ENCODE measurements around the gene ARHGEF28. TPM values are rescaled to one million over a fixed set of nuclear protein-coding genes. Genes with fewer than 3 reads are reported as not detected.

Gene ARHGEF28
- total and polyA plus RNA-seq, 4 donors: 4.8 to 27.8 (median 12.7) TPM

DNA sequence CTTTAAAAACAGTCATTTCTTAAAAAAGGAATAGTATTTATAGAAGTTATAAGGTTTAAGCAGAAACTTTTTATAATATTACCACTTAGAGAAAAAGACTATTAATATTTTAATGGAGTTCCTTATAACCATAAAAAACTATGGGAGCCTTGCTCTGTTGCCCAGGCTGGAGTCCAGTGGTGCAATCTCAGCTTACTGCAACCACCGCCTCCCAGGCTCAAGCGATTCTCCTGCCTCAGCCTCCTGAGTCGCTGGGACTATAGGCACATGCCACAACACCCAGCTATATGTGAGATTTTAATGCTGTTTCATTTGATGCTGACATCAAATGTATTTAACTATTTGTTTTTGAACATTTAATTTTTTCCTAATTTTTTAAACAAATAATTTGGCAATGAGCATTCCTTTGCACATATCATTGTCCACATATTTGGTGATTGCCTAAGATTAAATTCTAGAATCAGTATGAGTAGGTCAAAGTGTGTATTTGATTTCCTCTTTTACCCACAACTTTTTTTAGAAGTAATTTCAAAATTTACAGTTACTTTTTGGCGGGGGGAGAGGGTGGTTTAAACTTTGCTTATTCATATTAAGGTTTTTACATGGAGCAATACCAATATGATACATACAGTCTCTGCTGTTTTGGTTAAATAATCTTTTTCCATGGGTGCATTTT is 235.5 kb downstream of the ARHGEF28 start:
- ATAC-seq (ENCODE audit: low FRiP score): no peak
- WGBS, 2 donors: 84 to 98% methylated on average over 4 of the region's 4 CpGs
- peaks cover 0 to 6% of the 10 kb centered on the region in 2 donors for H3K36me3 ChIP-seq (ENCODE audit: control insufficient read depth in 1 of 2, insufficient read depth in 2 of 2, low read length in 1 of 2)
- H3K27me3 ChIP-seq (ENCODE audit: control insufficient read depth in 1 of 2, insufficient read depth in 2 of 2, low read length in 1 of 2): no peaks in the 10 kb centered on the region
- intact Hi-C loops (cut with DNase I): no loop called here
- peaks cover 0 to 2% of the 10 kb centered on the region in 2 donors for H3K4me1 ChIP-seq (ENCODE audit: control insufficient read depth in 1 of 2, insufficient read depth in 2 of 2, low read length in 2 of 2)
- DNase-seq: no peak
- H3K9me3 ChIP-seq (ENCODE audit: control insufficient read depth, low read length): no peaks in the 10 kb centered on the region
- no peak overlapping the region for H3K4me3 ChIP-seq (ENCODE audit: low read length in 2 of 2)
- H3K27ac ChIP-seq (ENCODE audit: low read depth in 1 of 2, low read length in 2 of 2): no peak overlapping the region

DNA sequence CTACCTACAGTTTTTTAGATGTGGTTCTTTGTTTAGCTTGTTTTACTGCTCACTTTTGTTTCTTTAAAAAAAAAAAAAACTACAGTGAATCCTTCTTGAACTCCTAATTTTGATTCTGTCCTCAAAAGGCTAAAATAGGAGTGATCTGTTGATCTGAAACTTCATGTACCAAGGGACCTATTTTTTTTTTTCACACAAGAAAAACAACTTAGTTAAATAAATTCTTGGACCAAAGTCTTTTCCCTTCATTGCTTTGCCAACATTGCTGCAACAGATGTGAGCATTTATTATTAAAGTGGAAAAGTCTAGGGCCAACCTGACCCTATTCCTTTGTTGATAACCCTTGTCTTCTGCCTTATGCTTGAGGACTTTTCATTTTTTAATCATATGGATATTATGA is 236.8 kb downstream of the ARHGEF28 start:
- H3K4me3 ChIP-seq (ENCODE audit: low read length in 2 of 2): no peak overlapping the region
- intact Hi-C loops (cut with DNase I): no loop called here
- H3K36me3 ChIP-seq (ENCODE audit: control insufficient read depth in 1 of 2, insufficient read depth in 2 of 2, low read length in 1 of 2): peaks cover 2 to 7% of the 10 kb centered on the region in 2 donors
- no peak for ATAC-seq (ENCODE audit: low FRiP score)
- no peaks in the 10 kb centered on the region for H3K27me3 ChIP-seq (ENCODE audit: control insufficient read depth in 1 of 2, insufficient read depth in 2 of 2, low read length in 1 of 2)
- peaks cover 0 to 2% of the 10 kb centered on the region in 2 donors for H3K4me1 ChIP-seq (ENCODE audit: control insufficient read depth in 1 of 2, insufficient read depth in 2 of 2, low read length in 2 of 2)
- DNase-seq: no peak
- H3K9me3 ChIP-seq (ENCODE audit: control insufficient read depth, low read length): no peaks in the 10 kb centered on the region
- H3K27ac ChIP-seq (ENCODE audit: low read depth in 1 of 2, low read length in 2 of 2): no peak overlapping the region

DNA sequence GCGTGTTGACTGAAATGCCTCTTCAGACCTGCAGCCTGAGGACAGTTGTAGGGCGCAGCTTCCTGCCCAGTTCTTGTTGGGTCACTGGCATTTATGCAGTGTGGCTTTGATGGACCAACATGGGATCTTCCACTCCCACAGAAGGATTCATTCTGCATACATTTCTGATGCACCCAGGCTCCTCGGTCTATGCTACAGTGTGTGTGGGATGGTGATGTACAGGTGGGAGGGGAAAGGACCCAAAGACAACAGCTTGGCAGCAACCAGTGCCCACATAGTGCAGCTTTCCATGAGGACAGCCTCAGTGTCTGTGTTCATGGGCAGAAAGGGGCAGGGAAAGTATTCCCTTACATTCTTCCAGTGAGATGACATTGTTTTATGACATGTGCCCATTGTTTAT is 237.9 kb downstream of the ARHGEF28 start:
- no peaks in the 10 kb centered on the region for H3K27me3 ChIP-seq (ENCODE audit: control insufficient read depth in 1 of 2, insufficient read depth in 2 of 2, low read length in 1 of 2)
- no peaks in the 10 kb centered on the region for H3K9me3 ChIP-seq (ENCODE audit: control insufficient read depth, low read length)
- no peak overlapping the region for H3K27ac ChIP-seq (ENCODE audit: low read depth in 1 of 2, low read length in 2 of 2)
- DNase-seq: no peak
- no peak overlapping the region for H3K4me3 ChIP-seq (ENCODE audit: low read length in 2 of 2)
- ATAC-seq (ENCODE audit: low FRiP score): no peak
- 96 to 97% methylated on average over 3 of the region's 3 CpGs for WGBS, 2 donors
- H3K4me1 ChIP-seq (ENCODE audit: control insufficient read depth in 1 of 2, insufficient read depth in 2 of 2, low read length in 2 of 2): peaks cover 0 to 2% of the 10 kb centered on the region in 2 donors
- peaks cover 4% of the 10 kb centered on the region in 2 donors for H3K36me3 ChIP-seq (ENCODE audit: control insufficient read depth in 1 of 2, insufficient read depth in 2 of 2, low read length in 1 of 2)
- intact Hi-C loops (cut with DNase I): no loop called here

DNA sequence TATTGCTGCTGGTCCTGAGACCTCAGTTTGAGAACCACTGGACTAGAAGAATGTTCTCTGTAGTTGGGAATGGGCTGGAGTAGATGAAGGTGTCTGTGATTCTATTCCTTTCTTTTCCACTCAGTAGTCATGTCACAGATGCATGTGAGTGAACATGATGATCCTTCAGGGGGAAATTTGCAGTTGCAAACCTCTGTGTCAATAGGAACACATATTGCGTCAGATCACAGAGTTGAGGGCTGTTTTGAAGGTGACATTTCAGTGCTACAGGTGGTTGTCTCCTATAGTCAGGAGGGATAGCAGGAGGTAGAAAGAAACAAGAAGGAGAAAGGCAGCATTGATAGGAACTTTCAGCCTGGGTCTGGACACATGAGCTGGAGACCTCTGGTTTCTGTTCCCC is 239.3 kb downstream of the ARHGEF28 start:
- ATAC-seq (ENCODE audit: low FRiP score) (no peak), DNase-seq (no peak)
- peaks cover 0 to 2% of the 10 kb centered on the region in 2 donors for H3K4me1 ChIP-seq (ENCODE audit: control insufficient read depth in 1 of 2, insufficient read depth in 2 of 2, low read length in 2 of 2)
- no peak overlapping the region for H3K4me3 ChIP-seq (ENCODE audit: low read length in 2 of 2)
- intact Hi-C loops (cut with DNase I): no loop called here
- 98 to 100% methylated on average over 1 of the region's 1 CpG for WGBS, 2 donors
- H3K36me3 ChIP-seq (ENCODE audit: control insufficient read depth in 1 of 2, insufficient read depth in 2 of 2, low read length in 1 of 2): peaks cover 3 to 6% of the 10 kb centered on the region in 2 donors
- no peak overlapping the region for H3K27ac ChIP-seq (ENCODE audit: low read depth in 1 of 2, low read length in 2 of 2)
- H3K9me3 ChIP-seq (ENCODE audit: control insufficient read depth, low read length): no peaks in the 10 kb centered on the region
- no peaks in the 10 kb centered on the region for H3K27me3 ChIP-seq (ENCODE audit: control insufficient read depth in 1 of 2, insufficient read depth in 2 of 2, low read length in 1 of 2)

DNA sequence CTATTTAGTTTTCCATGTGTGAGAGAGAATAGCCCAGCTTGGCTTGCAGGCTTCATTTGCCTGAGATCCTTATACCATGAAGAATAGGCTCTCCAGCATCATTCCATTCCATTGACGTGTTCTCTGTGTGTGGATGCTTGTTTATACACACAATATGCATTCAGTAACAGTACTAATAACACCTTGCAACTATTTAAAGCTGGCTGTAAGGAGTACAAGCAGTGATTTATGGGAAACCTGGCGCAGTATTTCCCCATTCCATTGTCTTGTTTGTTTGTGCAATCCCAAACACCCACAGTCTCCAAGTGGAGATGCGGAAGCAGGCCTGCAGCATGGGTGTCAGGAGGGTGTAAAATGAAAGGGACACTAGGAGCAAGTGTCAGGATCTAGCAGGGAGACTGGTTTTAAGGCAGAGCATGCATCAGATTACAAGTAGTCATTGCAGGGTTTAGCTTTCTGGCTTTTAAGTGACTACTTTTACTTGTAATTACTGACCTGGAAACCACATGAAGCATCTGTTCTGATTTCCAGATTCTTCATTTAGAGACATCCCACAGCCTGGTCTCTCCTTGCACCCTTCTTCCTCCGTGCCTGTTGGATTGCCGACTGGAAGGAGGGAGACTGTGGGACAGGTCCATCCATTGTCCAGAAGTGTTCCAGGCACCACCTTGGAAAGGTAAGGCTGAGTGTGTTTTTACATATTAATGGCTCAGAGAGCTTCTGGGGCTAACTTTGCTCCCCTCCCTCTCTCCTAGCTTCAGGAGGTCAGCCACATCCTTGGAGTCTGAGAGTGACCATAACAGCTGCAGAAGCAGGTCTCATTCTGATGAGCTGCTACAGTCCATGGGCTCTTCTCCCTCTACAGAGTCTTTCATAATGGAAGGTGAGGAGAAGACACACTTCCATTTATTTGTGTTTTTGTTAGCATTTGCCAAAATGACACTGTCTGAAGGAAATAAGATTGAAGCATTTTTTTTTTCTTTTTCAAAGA is 241.6 kb downstream of the ARHGEF28 start:
- Histone ChIP-seq H3K9me3 (ENCODE audit: control insufficient read depth, low read length) (no peaks in the 10 kb centered on the region), H3K4me3 (ENCODE audit: low read length in 2 of 2) (no peak overlapping the region), H3K27ac (ENCODE audit: low read depth in 1 of 2, low read length in 2 of 2) (no peak overlapping the region), H3K4me1 (ENCODE audit: control insufficient read depth in 1 of 2, insufficient read depth in 2 of 2, low read length in 2 of 2) (no peaks in the 10 kb centered on the region), H3K36me3 (ENCODE audit: control insufficient read depth in 1 of 2, insufficient read depth in 2 of 2, low read length in 1 of 2) (peaks cover 3 to 6% of the 10 kb centered on the region in 2 donors), H3K27me3 (ENCODE audit: control insufficient read depth in 1 of 2, insufficient read depth in 2 of 2, low read length in 1 of 2) (no peaks in the 10 kb centered on the region)
- intact Hi-C loops (cut with DNase I): no loop called here
- 80 to 85% methylated on average over 5 of the region's 5 CpGs for WGBS, 2 donors
- ATAC-seq (ENCODE audit: low FRiP score) (no peak), DNase-seq (no peak)

DNA sequence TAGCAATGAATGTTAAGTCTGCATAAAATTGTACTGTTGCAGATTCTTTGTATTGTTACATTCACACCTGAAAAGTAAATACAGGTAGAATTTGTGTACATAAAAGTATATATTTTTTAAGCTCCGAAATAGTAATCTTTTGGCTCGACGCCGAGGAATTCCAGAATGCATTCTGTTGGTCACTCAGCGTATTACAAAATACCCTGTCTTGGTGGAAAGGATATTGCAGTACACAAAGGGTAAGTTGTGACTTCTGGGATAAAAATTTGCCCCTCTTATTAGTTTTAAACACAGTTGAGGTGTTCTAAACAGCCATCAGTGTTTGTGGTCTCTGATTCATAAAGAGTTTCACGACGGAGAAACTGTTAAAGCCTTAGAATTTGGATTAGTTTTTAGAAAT is 257.6 kb downstream of the ARHGEF28 start:
- Histone ChIP-seq H3K27me3 (ENCODE audit: control insufficient read depth in 1 of 2, insufficient read depth in 2 of 2, low read length in 1 of 2) (no peaks in the 10 kb centered on the region), H3K4me3 (ENCODE audit: low read length in 2 of 2) (no peak overlapping the region), H3K9me3 (ENCODE audit: control insufficient read depth, low read length) (no peaks in the 10 kb centered on the region), H3K36me3 (ENCODE audit: control insufficient read depth in 1 of 2, insufficient read depth in 2 of 2, low read length in 1 of 2) (no peaks in the 10 kb centered on the region), H3K4me1 (ENCODE audit: control insufficient read depth in 1 of 2, insufficient read depth in 2 of 2, low read length in 2 of 2) (no peaks in the 10 kb centered on the region), H3K27ac (ENCODE audit: low read depth in 1 of 2, low read length in 2 of 2) (no peak overlapping the region)
- 79 to 83% methylated on average over 7 of the region's 7 CpGs for WGBS, 2 donors
- intact Hi-C loops (cut with DNase I): no loop called here
- DNase-seq (no peak), ATAC-seq (ENCODE audit: low FRiP score) (no peak)

DNA sequence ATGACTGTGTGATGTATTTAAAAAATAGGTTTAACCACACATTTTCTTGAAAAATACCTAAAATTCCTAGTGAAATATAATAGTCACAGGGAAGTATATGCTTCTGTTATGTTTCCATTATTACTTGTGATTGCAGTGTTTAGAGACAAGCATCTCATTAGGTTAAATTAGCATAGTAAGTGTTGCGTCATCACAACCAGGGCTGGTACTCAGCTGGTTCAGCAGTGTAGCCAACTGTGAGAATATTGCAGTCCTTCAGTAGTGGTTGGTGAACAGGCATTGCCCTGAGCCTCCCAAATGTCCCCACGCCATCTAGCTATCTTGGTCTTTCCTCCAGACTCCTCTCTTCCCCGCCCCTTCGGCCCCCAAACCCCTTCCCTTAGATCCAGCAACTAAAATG is 261.7 kb downstream of the ARHGEF28 start:
- Histone ChIP-seq H3K4me3 (ENCODE audit: low read length in 2 of 2) (no peak overlapping the region), H3K36me3 (ENCODE audit: control insufficient read depth in 1 of 2, insufficient read depth in 2 of 2, low read length in 1 of 2) (peaks cover 0 to 3% of the 10 kb centered on the region in 2 donors), H3K9me3 (ENCODE audit: control insufficient read depth, low read length) (no peaks in the 10 kb centered on the region), H3K27me3 (ENCODE audit: control insufficient read depth in 1 of 2, insufficient read depth in 2 of 2, low read length in 1 of 2) (no peaks in the 10 kb centered on the region), H3K4me1 (ENCODE audit: control insufficient read depth in 1 of 2, insufficient read depth in 2 of 2, low read length in 2 of 2) (no peaks in the 10 kb centered on the region), H3K27ac (ENCODE audit: low read depth in 1 of 2, low read length in 2 of 2) (no peak overlapping the region)
- WGBS, 2 donors: 91 to 92% methylated on average over 4 of the region's 4 CpGs
- DNase-seq: no peak
- no peak for ATAC-seq (ENCODE audit: low FRiP score)
- intact Hi-C loops (cut with DNase I): no loop called here

DNA sequence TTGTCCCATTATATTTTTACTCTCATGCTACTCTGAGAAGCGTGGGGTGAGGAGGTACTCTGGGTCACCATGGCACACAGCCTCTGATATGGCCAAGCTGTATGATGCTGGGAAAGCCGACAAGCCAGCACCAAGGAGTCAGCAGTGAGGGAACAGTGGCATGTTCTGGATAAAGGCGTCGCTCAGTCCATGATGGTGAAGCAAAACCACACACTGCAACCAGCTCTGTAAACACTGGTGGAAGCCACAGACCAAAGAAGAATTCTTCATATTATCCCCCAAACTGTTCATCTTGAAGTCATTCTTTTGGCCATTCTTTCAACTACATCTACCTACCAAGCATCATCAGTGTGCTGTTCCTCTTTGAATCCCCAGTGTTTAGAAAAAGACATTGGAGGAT is 264.6 kb downstream of the ARHGEF28 start:
- ATAC-seq (ENCODE audit: low FRiP score): no peak
- peaks cover 0 to 3% of the 10 kb centered on the region in 2 donors for H3K36me3 ChIP-seq (ENCODE audit: control insufficient read depth in 1 of 2, insufficient read depth in 2 of 2, low read length in 1 of 2)
- WGBS, 2 donors: 94 to 95% methylated on average over 4 of the region's 4 CpGs

More for the DNA sequence above, 264.6 kb downstream of the ARHGEF28 start:
- intact Hi-C loops (cut with DNase I): no loop called here
- no peaks in the 10 kb centered on the region for H3K4me1 ChIP-seq (ENCODE audit: control insufficient read depth in 1 of 2, insufficient read depth in 2 of 2, low read length in 2 of 2)
- no peaks in the 10 kb centered on the region for H3K27me3 ChIP-seq (ENCODE audit: control insufficient read depth in 1 of 2, insufficient read depth in 2 of 2, low read length in 1 of 2)
- H3K27ac ChIP-seq (ENCODE audit: low read depth in 1 of 2, low read length in 2 of 2): no peak overlapping the region
- H3K4me3 ChIP-seq (ENCODE audit: low read length in 2 of 2): no peak overlapping the region
- H3K9me3 ChIP-seq (ENCODE audit: control insufficient read depth, low read length): no peaks in the 10 kb centered on the region
- no peak for DNase-seq
